Measurements from ENCODE around the gene SKAP2. TPM values are rescaled to one million over a fixed set of nuclear protein-coding genes. Genes with fewer than 3 reads are reported as not detected.

The SKAP2 gene
- total RNA-seq, 6 experiments from 2014 or later = 7.2 to 12.3 (median 9.1) TPM

GRCh38 chr7:26696161-26696560, 168.2 kb downstream of the SKAP2 start:
- H3K4me1 Mint-ChIP-seq (ENCODE audit: low read depth) = no peaks in the 10 kb centered on the region
- TF ChIP-seq, protein P1, sequence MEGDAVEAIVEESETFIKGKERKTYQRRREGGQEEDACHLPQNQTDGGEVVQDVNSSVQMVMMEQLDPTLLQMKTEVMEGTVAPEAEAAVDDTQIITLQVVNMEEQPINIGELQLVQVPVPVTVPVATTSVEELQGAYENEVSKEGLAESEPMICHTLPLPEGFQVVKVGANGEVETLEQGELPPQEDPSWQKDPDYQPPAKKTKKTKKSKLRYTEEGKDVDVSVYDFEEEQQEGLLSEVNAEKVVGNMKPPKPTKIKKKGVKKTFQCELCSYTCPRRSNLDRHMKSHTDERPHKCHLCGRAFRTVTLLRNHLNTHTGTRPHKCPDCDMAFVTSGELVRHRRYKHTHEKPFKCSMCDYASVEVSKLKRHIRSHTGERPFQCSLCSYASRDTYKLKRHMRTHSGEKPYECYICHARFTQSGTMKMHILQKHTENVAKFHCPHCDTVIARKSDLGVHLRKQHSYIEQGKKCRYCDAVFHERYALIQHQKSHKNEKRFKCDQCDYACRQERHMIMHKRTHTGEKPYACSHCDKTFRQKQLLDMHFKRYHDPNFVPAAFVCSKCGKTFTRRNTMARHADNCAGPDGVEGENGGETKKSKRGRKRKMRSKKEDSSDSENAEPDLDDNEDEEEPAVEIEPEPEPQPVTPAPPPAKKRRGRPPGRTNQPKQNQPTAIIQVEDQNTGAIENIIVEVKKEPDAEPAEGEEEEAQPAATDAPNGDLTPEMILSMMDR (IDR thresholded peaks at IDR 0.05) = no peak
- H3K27ac Mint-ChIP-seq = no peak overlapping the region
- no peak for DNase-seq
- no peaks in the 10 kb centered on the region for H3K9me3 Mint-ChIP-seq
- no peaks in the 10 kb centered on the region for H3K27me3 Mint-ChIP-seq (ENCODE audit: insufficient read depth)
- H3K36me3 Mint-ChIP-seq (ENCODE audit: low read depth) = no peaks in the 10 kb centered on the region
- H3K4me3 Mint-ChIP-seq = no peak overlapping the region

DNA sequence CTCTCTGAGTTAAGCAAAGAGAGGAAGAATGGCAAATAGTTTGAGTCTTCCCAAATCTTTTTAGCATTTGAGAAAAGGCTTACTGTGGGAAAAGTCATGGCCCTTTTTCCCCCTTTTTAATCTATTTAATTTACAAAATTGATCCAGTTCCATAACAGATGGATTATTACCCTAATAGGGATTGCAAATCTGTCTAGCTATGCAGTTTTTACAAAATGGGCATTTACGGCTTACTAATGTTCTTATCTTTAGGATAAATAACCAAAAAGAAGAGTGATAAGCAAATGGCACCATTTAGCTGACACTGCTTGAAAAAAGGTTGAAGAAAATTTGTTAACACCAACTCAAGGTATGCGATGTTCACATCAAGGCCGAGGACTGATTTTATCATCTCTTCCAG, 169.7 kb downstream of the SKAP2 start:
- Mint-ChIP-seq H3K4me3 (no peak overlapping the region), H3K27ac (no peak overlapping the region), H3K4me1 (ENCODE audit: low read depth) (no peaks in the 10 kb centered on the region), H3K27me3 (ENCODE audit: insufficient read depth) (no peaks in the 10 kb centered on the region; the same call in 1 of the 2 replicates), H3K36me3 (ENCODE audit: low read depth) (no peaks in the 10 kb centered on the region), H3K9me3 (no peaks in the 10 kb centered on the region)
- TF ChIP-seq, protein P1 (IDR thresholded peaks at IDR 0.05) = no peak
- no peak for DNase-seq

- H3K27ac Mint-ChIP-seq = no peak overlapping the region
- no peak overlapping the region for H3K4me3 Mint-ChIP-seq
- H3K27me3 Mint-ChIP-seq (ENCODE audit: insufficient read depth) = no peaks in the 10 kb centered on the region; the same call in 1 of the 2 replicates
- H3K9me3 Mint-ChIP-seq = no peaks in the 10 kb centered on the region
- TF ChIP-seq, protein P1 (IDR thresholded peaks at IDR 0.05) = no peak
- H3K36me3 Mint-ChIP-seq (ENCODE audit: low read depth) = no peaks in the 10 kb centered on the region
- H3K4me1 Mint-ChIP-seq (ENCODE audit: low read depth) = no peaks in the 10 kb centered on the region
- no peak for DNase-seq
Measured at GRCh38 chr7:26694141-26694540, 170.2 kb downstream of the SKAP2 start.

DNA sequence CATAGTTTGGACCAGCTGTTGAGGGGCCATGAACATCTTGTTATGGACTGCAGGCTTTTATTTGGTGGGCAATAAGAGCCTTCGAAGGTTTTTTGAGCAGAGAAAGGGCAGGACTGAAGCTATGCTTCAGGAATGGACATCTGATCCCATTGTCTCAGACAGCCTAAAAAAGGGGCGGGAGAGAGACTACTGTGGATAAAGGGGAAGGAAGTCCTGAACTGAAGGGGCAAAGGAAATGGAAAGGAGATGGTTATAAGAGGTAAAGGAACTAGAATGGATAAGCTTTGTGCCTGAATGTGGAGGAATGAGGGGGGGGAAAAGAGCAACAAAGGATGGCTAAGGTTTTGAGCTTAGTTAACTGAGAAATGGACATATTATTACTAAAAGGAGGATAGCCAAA, 172.5 kb downstream of the SKAP2 start:
- DNase-seq = no peak
- no peak overlapping the region for H3K4me3 Mint-ChIP-seq
- TF ChIP-seq, protein P1 (IDR thresholded peaks at IDR 0.05) = no peak
- no peak overlapping the region for H3K27ac Mint-ChIP-seq
- H3K36me3 Mint-ChIP-seq (ENCODE audit: low read depth) = no peaks in the 10 kb centered on the region
- no peaks in the 10 kb centered on the region for H3K9me3 Mint-ChIP-seq
- peaks cover under 1% of the 10 kb centered on the region; the same call in 1 of the 2 replicates for H3K4me1 Mint-ChIP-seq (ENCODE audit: low read depth)
- H3K27me3 Mint-ChIP-seq (ENCODE audit: insufficient read depth) = no peaks in the 10 kb centered on the region; the same call in 1 of the 2 replicates

GRCh38 chr7:26691406-26691805, 173.0 kb downstream of the SKAP2 start:
- Mint-ChIP-seq H3K9me3 (no peaks in the 10 kb centered on the region), H3K4me1 (ENCODE audit: low read depth) (peaks cover 5% of the 10 kb centered on the region), H3K27me3 (ENCODE audit: insufficient read depth) (no peaks in the 10 kb centered on the region; the same call in 1 of the 2 replicates), H3K27ac (no peak overlapping the region), H3K36me3 (ENCODE audit: low read depth) (no peaks in the 10 kb centered on the region), H3K4me3 (no peak overlapping the region)
- TF ChIP-seq, protein P1 (IDR thresholded peaks at IDR 0.05) = no peak
- DNase-seq = no peak
